GM23248 (cell line): ENCODE measurements around the gene TES. TPM values are rescaled to one million over a fixed set of nuclear protein-coding genes. Genes with fewer than 3 reads are reported as not detected.
"Not testable (repeated sequence)": the region's sequence is repeated elsewhere in the genome, so short reads cannot be mapped to it uniquely, and the experiment has no call there.

ENCODE experiments used
- DNase-seq: peaks from one replicate; pipeline ENCODE4 v3.0.0-alpha.2; 2015
- H2AFZ ChIP-seq: fragments of 200-600 bp; sonication (generic); 2 replicates; pipeline ENCODE4 v1.6.1; 2016; ENCODE audit warnings: antibody characterized with exemption
- H3F3A ChIP-seq: fragments of 200-600 bp; sonication (generic); 2 replicates; pipeline ENCODE4 v1.6.1; 2016; ENCODE audit warnings: mild to moderate bottlenecking, antibody characterized with exemption, mixed run types; ENCODE audit not compliant: insufficient read depth
- H3K27ac ChIP-seq: fragments of 200-600 bp; sonication (generic); 2 replicates; pipeline ENCODE4 v1.5.1; 2016; ENCODE audit warnings: mild to moderate bottlenecking
- H3K27me3 ChIP-seq: fragments of 200-600 bp; sonication (generic); replicated peaks from 2 replicates; pipeline ENCODE4 v1.6.1; 2016; ENCODE audit warnings: mild to moderate bottlenecking; ENCODE audit not compliant: insufficient read depth
- H3K36me3 ChIP-seq: fragments of 200-600 bp; sonication (generic); 2 replicates; pipeline ENCODE4 v1.6.1; 2016; ENCODE audit warnings: low read depth, mild to moderate bottlenecking
- H3K4me1 ChIP-seq: fragments of 200-600 bp; sonication (generic); 2 replicates; pipeline ENCODE4 v1.6.1; 2016; ENCODE audit warnings: mild to moderate bottlenecking; ENCODE audit not compliant: insufficient read depth
- H3K4me2 ChIP-seq: fragments of 200-600 bp; sonication (generic); one replicate; pipeline ENCODE4 v1.6.1; 2016; ENCODE audit warnings: mild to moderate bottlenecking; ENCODE audit not compliant: unreplicated experiment
- H3K4me3 ChIP-seq: fragments of 200-600 bp; sonication (generic); 2 replicates; pipeline ENCODE4 v1.5.1; 2016; ENCODE audit warnings: mild to moderate bottlenecking
- H3K79me2 ChIP-seq: fragments of 200-600 bp; sonication (generic); 2 replicates; pipeline ENCODE4 v1.6.1; 2016; ENCODE audit warnings: mild to moderate bottlenecking; ENCODE audit not compliant: insufficient read depth
- H3K9ac ChIP-seq: fragments of 200-600 bp; sonication (generic); 2 replicates; pipeline ENCODE4 v1.6.1; 2016; ENCODE audit warnings: mild to moderate bottlenecking
- H3K9me2 ChIP-seq: fragments of 200-600 bp; sonication (generic); 2 replicates; pipeline ENCODE4 v1.6.1; 2016; ENCODE audit warnings: mixed run types, mild to moderate bottlenecking, moderate library complexity; ENCODE audit not compliant: insufficient read depth
- H3K9me3 ChIP-seq: fragments of 200-600 bp; sonication (generic); one replicate; pipeline ENCODE4 v1.6.1; 2017; ENCODE audit warnings: low read depth
- H4K20me1 ChIP-seq: fragments of 200-600 bp; sonication (generic); 2 replicates; pipeline ENCODE4 v1.6.0; 2016; ENCODE audit not compliant: insufficient read depth
- EZH2 ChIP-seq: fragments of 200-600 bp; sonication (generic); IDR thresholded peaks from 2 replicates; pipeline ENCODE4 v1.6.1; 2018; ENCODE audit warnings: antibody characterized with exemption, mild to moderate bottlenecking; ENCODE audit not compliant: insufficient read depth, poor library complexity, severe bottlenecking
- EZH2phosphoT487 ChIP-seq: fragments of 200-600 bp; sonication (generic); IDR thresholded peaks from 2 replicates; pipeline ENCODE4 v1.6.1; 2018; ENCODE audit warnings: antibody characterized with exemption, moderate library complexity, mild to moderate bottlenecking, low read depth; ENCODE audit not compliant: insufficient read depth
- WGBS, 2 experiments: methylation state at CpG; one replicate each; pipeline ENCODE4 v1.1.6; 2015 to 2017; ENCODE audit warnings: low lambda C conversion rate in 2 of 2, low coverage in 1 of 2; ENCODE audit errors: missing lambda C conversion rate in 2 of 2; 5-methylcytosine and 5-hydroxymethylcytosine counted together
- in situ Hi-C: fragments of 300-500 bp; cut with MboI; formaldehyde crosslinking; loops from 2 replicates; pipeline ENCODE4 v1.15.0; 2020
- polyA plus RNA-seq: library from polyadenylated mRNA; unstranded; fragments of >200 nt; fragmentation: Nextera tagmentation; extraction: Ambion mirVana; gene quantifications from 2 replicates; pipeline ENCODE4 v1.2.1, GENCODE V29; 2016
- total RNA-seq: library from RNA; depleted of rRNA; stranded (reverse); fragments of >200 nt; shearing (Covaris generic); gene quantifications from 2 replicates; pipeline ENCODE4 v1.2.3, GENCODE V29; 2014

Gene TES
- total and polyA plus RNA-seq, 2 experiments from 2014 or later, result 32.5 to 41.5 TPM

- Histone ChIP-seq H3K4me2 (peak overlapping the region; percentile 6), H4K20me1 (no peaks in the 10 kb centered on the region), H3K9ac (no peak overlapping the region), H3F3A (0 out of 2 replicates have a peak, but pooled peaks cover 7% of the 10 kb centered on the region), H3K79me2 (no peaks in the 10 kb centered on the region), H3K4me1 (peaks cover 23% of the 10 kb centered on the region), H3K27me3 (no peaks in the 10 kb centered on the region), H2AFZ (no peak overlapping the region), H3K9me2 (no peaks in the 10 kb centered on the region), H3K9me3 (no peaks in the 10 kb centered on the region), H3K27ac (no peak overlapping the region; the same call in 1 of the 2 replicates), H3K4me3 (no peak overlapping the region), H3K36me3 (no peaks in the 10 kb centered on the region)
- in situ Hi-C loops, result no loop called here
- TF ChIP-seq EZH2phosphoT487 (no peak), EZH2 (no peak)
- WGBS, 2 experiments, result 97 to 100% methylated on average over 1 of the region's 1 CpG
- DNase-seq, result peak; percentile 54
Measured at GRCh38 chr7:116242178-116242577, 31.8 kb downstream of the TES start.

- H4K20me1 ChIP-seq, result no peaks in the 10 kb centered on the region
- no peaks in the 10 kb centered on the region for H3K27me3 ChIP-seq
- H3K4me1 ChIP-seq, result peaks cover 23% of the 10 kb centered on the region
- peak; percentile 65 for DNase-seq
- in situ Hi-C loops, result no loop called here
- no peaks in the 10 kb centered on the region for H3K9me3 ChIP-seq
- H3K36me3 ChIP-seq, result no peaks in the 10 kb centered on the region
- H3K79me2 ChIP-seq, result no peaks in the 10 kb centered on the region
- TF ChIP-seq EZH2phosphoT487 (no peak), EZH2 (no peak)
- H3F3A ChIP-seq, result 0 out of 2 replicates have a peak, but pooled peaks cover 7% of the 10 kb centered on the region
- no peak overlapping the region for H2AFZ ChIP-seq
- H3K9me2 ChIP-seq, result no peaks in the 10 kb centered on the region
- no peak overlapping the region for H3K9ac ChIP-seq
- H3K4me2 ChIP-seq, result peak overlapping the region; percentile 6
- H3K4me3 ChIP-seq, result no peak overlapping the region
- H3K27ac ChIP-seq, result peak overlapping the region; percentile 4; the same call in 1 of the 2 replicates
Measured at GRCh38 chr7:116242759-116243158, 32.4 kb downstream of the TES start.

- H4K20me1 ChIP-seq, H2AFZ ChIP-seq, H3K27ac ChIP-seq, H3K4me2 ChIP-seq, H3K9me3 ChIP-seq, H3K4me3 ChIP-seq, H3K36me3 ChIP-seq, H3K79me2 ChIP-seq, DNase-seq, H3F3A ChIP-seq, in situ Hi-C loops, H3K9me2 ChIP-seq, H3K27me3 ChIP-seq, H3K9ac ChIP-seq: not testable (repeated sequence)
- WGBS, 2 experiments, result 96 to 97% methylated on average over 5 of the region's 5 CpGs
- H3K4me1 ChIP-seq, result peaks cover 23% of the 10 kb centered on the region
Measured at GRCh38 chr7:116244803-116245202, 34.5 kb downstream of the TES start.

GRCh38 chr7:116246357-116246756, 36.0 kb downstream of the TES start:
- no peak for DNase-seq
- H3K9me3 ChIP-seq, result no peaks in the 10 kb centered on the region
- peaks cover 18% of the 10 kb centered on the region for H3K4me1 ChIP-seq
- TF ChIP-seq EZH2 (no peak), EZH2phosphoT487 (no peak)
- 0 out of 2 replicates have a peak, but pooled peaks cover 7% of the 10 kb centered on the region for H3F3A ChIP-seq
- H3K9me2 ChIP-seq, result no peaks in the 10 kb centered on the region
- H3K4me3 ChIP-seq, result no peak overlapping the region
- no peak overlapping the region for H2AFZ ChIP-seq
- H3K9ac ChIP-seq, result no peak overlapping the region
- H3K27ac ChIP-seq, result no peak overlapping the region
- H4K20me1 ChIP-seq, result no peaks in the 10 kb centered on the region
- no peaks in the 10 kb centered on the region for H3K27me3 ChIP-seq
- H3K36me3 ChIP-seq, result peaks cover 5% of the 10 kb centered on the region; the same call in 1 of the 2 replicates
- in situ Hi-C loops, result no loop called here
- 54 to 90% methylated on average over 1 of the region's 1 CpG for WGBS, 2 experiments
- H3K79me2 ChIP-seq, result no peaks in the 10 kb centered on the region
- H3K4me2 ChIP-seq, result no peak overlapping the region

- no peaks in the 10 kb centered on the region for H3K27me3 ChIP-seq
- WGBS, 2 experiments, result 97 to 98% methylated on average over 3 of the region's 3 CpGs
- no peak overlapping the region for H3K4me3 ChIP-seq
- H3K4me1 ChIP-seq, result no peaks in the 10 kb centered on the region
- H3K4me2 ChIP-seq, result no peak overlapping the region
- in situ Hi-C loops, result loop anchor here (10.0 kb wide), 1 partner anchor 565 kb away; no protein-coding TSS in a partner anchor
- no peaks in the 10 kb centered on the region for H3K9me2 ChIP-seq
- H4K20me1 ChIP-seq, result no peaks in the 10 kb centered on the region
- no peaks in the 10 kb centered on the region for H3K9me3 ChIP-seq
- no peak for TF ChIP-seq EZH2phosphoT487
- TF ChIP-seq EZH2, result no peak
- no peaks in the 10 kb centered on the region for H3F3A ChIP-seq
- H3K36me3 ChIP-seq, result peaks cover 8% of the 10 kb centered on the region; the same call in 1 of the 2 replicates
- no peak overlapping the region for H2AFZ ChIP-seq
- H3K9ac ChIP-seq, result no peak overlapping the region
- DNase-seq, result peak; percentile 62
- no peaks in the 10 kb centered on the region for H3K79me2 ChIP-seq
- no peak overlapping the region for H3K27ac ChIP-seq
Measured at GRCh38 chr7:116249969-116250553, 39.7 kb downstream of the TES start.
